T-helper 2 cell treated with Interferon-gamma antibody and Interleukin-4, amounts not matched to agents 5 μg/mL and 100 μg/mL, for 36 hours (primary cell): Measurements from ENCODE around the gene ZSCAN31.

ENCODE experiments used
- DNase-seq: peaks from one replicate; pipeline ENCODE4 v3.0.0; 2021; ENCODE audit warnings: low spot score
- H3K27ac Mint-ChIP-seq: one replicate; pipeline ENCODE4 v1.8.0; 2021; ENCODE audit warnings: mild to moderate bottlenecking, mixed read lengths
- H3K27me3 Mint-ChIP-seq: one replicate; pipeline ENCODE4 v1.8.0; 2021; ENCODE audit warnings: low read depth, mixed read lengths
- H3K36me3 Mint-ChIP-seq: one replicate; pipeline ENCODE4 v1.8.0; 2021; ENCODE audit warnings: low read depth, mixed read lengths
- H3K4me1 Mint-ChIP-seq: one replicate; pipeline ENCODE4 v1.8.0; 2021; ENCODE audit warnings: low read depth, mixed read lengths
- H3K4me3 Mint-ChIP-seq: one replicate; pipeline ENCODE4 v1.8.0; 2022; ENCODE audit warnings: mild to moderate bottlenecking, moderate library complexity, mixed read lengths
- H3K9me3 Mint-ChIP-seq: one replicate; pipeline ENCODE4 v1.8.0; 2021; ENCODE audit warnings: mixed read lengths

ZSCAN31 gene

DNA sequence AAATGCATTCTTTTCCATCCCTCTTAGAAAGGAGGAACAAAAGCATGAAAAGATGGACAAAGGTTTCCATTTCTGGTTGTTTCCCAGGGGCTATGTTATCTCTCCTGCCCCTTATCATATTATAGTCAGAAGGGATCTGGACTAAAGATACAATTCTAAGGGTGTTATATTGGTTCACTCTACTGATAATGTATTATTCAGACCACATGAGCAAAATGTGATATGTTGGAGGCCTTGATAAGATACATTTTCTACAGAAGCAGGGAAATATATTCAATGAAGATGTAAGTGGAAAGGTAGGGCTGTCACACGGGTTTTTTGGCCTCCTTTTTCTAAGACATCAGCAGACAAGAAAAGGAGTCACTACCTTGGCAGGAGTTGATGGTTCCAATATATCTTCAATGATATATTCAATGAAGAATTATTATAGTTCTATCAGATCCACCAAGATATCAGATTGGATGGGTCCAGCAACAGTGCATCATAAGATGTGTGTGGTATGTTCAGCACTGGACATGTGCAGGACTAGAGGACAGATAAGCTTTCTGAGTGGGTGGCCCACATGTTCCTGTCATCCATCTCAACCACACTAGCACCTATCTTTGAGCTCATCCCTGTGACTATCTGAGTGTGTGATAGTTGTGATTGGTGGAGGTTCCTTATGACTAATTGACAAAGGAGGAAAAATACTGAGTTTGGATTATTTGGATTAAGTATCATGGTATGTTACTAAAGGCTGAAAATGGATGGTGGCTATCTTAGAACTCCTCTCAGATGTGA is 8.1 kb upstream of the ZSCAN31 start:
- Mint-ChIP-seq H3K27ac (no peak overlapping the region), H3K4me3 (no peak overlapping the region), H3K36me3 (peaks cover 8% of the 10 kb centered on the region), H3K4me1 (no peaks in the 10 kb centered on the region), H3K27me3 (peaks cover 39% of the 10 kb centered on the region), H3K9me3 (peaks cover 27% of the 10 kb centered on the region)
- DNase-seq: no peak

DNA sequence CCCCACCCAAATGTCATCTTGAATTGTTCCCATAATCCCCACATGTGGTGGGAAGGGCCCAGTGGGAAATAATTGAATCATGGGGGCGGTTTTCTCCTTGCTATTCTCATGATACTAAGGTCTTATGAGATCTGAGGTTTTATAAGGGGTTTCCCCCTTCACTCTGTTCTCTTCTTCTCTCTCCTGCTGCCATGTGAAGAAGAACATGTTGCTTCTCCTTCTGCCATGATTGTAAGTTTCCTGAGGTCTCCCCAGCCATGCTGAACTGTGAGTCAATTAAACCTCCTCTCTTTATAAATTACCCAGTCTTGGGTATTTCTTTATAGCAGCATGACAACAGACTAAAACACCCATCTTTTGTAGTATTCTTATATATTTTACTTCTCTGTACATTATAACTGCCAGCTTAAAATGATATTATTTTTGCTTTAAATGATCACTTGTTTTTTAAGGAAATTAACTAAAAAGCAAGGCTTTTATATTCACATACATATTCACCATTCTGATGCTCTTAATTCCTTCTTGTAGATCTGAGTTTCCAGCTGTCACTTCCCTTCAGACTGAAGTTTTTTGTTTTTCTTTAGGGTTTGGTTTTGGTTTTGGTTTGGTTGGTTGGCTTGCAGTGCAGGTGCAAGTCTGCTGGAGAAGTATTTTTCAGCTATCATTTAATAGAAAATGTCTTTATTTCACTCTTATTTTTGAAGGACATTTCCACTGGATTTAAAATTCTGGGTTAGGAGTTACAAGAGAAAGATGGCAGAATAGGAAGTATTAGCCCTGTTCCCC is 4.6 kb upstream of the ZSCAN31 start:
- peaks cover 14% of the 10 kb centered on the region for H3K27me3 Mint-ChIP-seq
- no peaks in the 10 kb centered on the region for H3K4me1 Mint-ChIP-seq
- DNase-seq: no peak
- H3K9me3 Mint-ChIP-seq: peaks cover 27% of the 10 kb centered on the region
- H3K36me3 Mint-ChIP-seq: peaks cover 8% of the 10 kb centered on the region
- H3K4me3 Mint-ChIP-seq: no peak overlapping the region
- no peak overlapping the region for H3K27ac Mint-ChIP-seq

DNA sequence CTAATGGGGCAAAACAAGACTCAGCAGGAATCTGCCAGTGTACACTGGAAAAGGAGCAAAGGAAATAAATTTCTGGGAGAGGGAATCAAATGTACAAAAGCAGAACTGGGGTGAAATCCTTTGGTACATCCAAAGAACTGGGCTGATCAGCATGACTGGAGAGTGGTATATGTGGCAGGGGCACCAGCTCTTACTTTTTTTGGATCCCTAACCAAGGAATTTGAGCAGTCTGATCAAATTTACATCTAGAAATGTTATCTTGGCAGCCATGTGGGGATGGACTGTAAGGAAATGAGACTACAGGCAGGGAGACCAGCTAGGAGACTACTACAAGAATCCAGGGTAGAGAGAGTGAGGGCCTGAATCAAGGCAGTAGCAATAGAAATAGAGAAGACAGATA is 1.2 kb upstream of the ZSCAN31 start:
- no peak for DNase-seq
- H3K9me3 Mint-ChIP-seq: peaks cover 23% of the 10 kb centered on the region
- H3K27me3 Mint-ChIP-seq: peaks cover under 1% of the 10 kb centered on the region
- no peak overlapping the region for H3K4me3 Mint-ChIP-seq
- no peak overlapping the region for H3K27ac Mint-ChIP-seq
- peaks cover 5% of the 10 kb centered on the region for H3K4me1 Mint-ChIP-seq
- H3K36me3 Mint-ChIP-seq: peaks cover 8% of the 10 kb centered on the region

DNA sequence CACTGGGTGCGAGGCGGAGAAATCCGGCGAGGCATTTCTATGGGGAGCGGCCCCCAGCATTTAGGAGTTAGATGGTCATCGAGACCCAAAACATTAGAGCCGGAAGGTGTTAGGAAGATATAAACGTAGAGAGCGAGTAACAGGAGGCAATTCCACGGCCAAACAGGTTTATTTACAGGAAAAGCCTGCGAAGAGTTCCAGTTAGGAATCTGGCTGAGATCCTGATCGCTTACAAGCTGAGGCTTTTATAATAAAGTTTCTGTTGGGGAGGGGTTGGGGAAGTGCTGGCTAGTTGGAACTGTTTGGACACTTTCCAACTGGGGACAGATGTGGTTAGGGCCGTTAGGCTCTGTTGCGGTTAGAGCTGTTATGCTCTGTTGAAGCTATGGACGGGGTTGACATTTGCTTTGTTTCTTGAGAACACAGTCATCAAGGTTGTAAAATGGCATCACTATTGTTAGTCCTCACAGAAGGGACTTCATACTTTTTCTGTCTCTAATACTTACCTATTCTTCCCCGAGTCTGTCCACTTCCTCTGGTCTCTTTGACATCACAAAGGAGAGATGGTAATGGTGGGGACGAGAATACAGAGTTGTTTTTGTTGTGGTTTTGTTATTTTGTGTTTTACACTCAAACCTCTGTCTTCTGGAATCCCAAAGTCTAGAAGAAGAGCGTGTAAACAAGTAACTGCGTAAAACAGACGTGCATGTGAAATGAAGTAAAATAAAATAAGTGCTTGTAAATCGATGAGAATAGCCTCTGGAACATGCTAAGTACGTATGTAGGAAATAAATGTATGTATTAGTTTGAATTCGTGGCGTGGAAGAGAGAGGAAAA is 554 bp upstream of the ZSCAN31 start:
- Mint-ChIP-seq H3K27me3 (peaks cover 3% of the 10 kb centered on the region), H3K27ac (no peak overlapping the region), H3K4me1 (peaks cover 5% of the 10 kb centered on the region), H3K4me3 (no peak overlapping the region), H3K9me3 (peaks cover 22% of the 10 kb centered on the region), H3K36me3 (peaks cover 9% of the 10 kb centered on the region)
- DNase-seq: peak; percentile 23

DNA sequence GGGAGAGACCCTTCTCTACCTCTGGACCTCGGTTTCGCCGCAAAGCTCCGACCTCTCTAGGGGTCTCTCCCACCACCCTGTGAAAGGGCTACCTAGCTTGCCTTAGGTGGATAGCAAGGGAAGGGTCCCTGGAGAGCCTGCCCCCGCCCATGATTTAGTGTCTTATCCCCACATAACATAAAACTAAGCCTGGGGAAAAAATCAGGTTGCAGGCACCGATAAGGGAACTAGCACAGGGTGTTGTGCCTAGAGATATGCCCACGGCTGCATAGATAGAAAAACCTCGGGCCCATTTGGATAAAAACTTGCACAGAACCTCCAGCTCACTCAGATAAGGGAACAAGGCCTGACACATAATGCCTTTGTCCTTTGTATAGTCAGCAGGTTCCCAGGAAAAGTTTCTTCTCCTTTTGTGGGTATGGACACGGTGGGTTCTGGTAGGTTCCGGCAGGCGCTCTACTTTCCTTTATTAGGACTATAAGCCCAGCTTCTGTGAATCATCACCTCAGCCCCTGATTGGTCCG is 846 bp downstream of the ZSCAN31 start:
- H3K4me3 Mint-ChIP-seq: peak overlapping the region; percentile 6
- no peak overlapping the region for H3K27ac Mint-ChIP-seq
- peaks cover 4% of the 10 kb centered on the region for H3K36me3 Mint-ChIP-seq
- DNase-seq: no peak
- H3K9me3 Mint-ChIP-seq: peaks cover 14% of the 10 kb centered on the region
- H3K27me3 Mint-ChIP-seq: peaks cover 3% of the 10 kb centered on the region
- H3K4me1 Mint-ChIP-seq: peaks cover 5% of the 10 kb centered on the region

DNA sequence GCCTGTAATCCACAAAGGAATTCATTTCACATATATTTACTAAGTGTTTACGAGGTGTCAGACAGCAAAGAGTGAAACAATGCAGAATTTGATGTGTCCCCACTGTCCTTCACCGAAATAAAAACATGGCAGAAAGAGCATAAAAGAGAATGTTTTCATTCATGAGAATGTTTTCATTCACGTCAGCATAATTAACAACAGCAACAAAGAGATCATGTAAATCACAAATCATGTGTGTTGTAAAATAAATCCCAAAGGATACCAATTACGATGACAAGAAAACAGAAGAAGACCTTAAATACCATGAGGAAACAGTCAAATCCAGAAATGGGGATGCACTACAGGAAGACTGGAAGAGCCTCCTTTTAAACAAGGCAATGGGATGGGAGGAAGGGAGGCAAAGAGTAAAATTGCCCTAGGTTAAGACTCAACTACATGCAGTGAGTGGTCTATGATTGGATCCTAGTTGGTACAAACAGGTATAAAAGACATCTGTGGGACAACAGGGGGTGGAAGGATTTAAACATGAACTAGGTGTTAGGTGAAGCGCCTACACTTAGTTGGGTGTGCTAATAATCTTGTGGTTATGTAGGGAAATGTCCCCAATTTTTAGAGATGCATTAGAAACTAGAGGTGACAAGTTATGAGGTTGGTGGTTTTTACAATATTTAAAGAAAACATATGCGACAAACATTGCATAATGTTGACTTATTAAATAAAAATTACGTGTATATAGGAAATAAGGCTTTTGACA is 1.5 kb downstream of the ZSCAN31 start:
- no peak for DNase-seq
- H3K27ac Mint-ChIP-seq: no peak overlapping the region
- peaks cover 5% of the 10 kb centered on the region for H3K4me1 Mint-ChIP-seq
- peaks cover 2% of the 10 kb centered on the region for H3K36me3 Mint-ChIP-seq
- peaks cover 3% of the 10 kb centered on the region for H3K27me3 Mint-ChIP-seq
- H3K4me3 Mint-ChIP-seq: peak overlapping the region; percentile 16
- peaks cover 8% of the 10 kb centered on the region for H3K9me3 Mint-ChIP-seq

DNA sequence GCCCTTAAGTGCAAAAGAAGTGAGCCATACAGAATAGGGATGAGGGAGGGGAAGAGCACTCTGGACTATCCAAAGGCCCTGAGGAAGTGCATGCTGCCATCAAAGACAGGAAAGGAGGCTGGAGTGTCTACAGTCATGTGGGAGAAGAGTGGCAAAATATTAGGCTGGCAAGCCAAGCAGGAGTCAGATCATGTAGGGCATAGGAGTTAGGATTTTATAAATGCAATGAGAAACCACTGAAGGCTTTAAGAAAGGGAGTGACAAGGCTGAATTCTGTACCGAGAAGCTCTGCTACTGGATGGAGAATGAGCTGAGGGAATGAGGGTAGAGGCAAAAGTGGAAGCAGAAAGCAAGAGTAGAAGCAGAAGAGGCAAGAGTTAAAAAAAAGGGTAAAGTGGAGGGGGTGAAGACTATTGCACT is 2.3 kb downstream of the ZSCAN31 start:
- Mint-ChIP-seq H3K27ac (no peak overlapping the region), H3K27me3 (peaks cover 3% of the 10 kb centered on the region), H3K9me3 (peaks cover 15% of the 10 kb centered on the region), H3K4me1 (peaks cover 5% of the 10 kb centered on the region), H3K36me3 (peaks cover 2% of the 10 kb centered on the region), H3K4me3 (no peak overlapping the region)
- DNase-seq: no peak

DNA sequence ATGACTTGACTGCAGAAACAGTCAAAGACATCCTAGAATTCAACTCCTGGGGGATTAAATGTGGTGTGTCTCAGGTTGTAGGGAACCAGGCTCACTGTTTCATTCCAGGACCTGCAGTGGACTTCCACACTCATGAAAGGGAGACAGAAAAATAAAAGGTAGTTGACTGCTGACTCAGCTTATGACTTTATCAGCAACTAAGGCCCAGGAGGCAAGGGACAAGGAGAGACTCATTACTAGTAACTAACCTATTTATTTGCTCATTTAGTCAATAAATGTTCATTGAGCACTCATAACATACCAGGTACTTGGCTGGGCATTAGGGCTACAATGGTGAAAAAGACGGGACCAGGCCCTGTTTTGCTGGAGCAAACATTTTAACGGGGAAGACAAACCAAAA is 2.9 kb downstream of the ZSCAN31 start:
- Mint-ChIP-seq H3K36me3 (peaks cover 2% of the 10 kb centered on the region), H3K9me3 (peaks cover 15% of the 10 kb centered on the region), H3K4me1 (peaks cover 5% of the 10 kb centered on the region), H3K4me3 (no peak overlapping the region), H3K27ac (no peak overlapping the region), H3K27me3 (peaks cover 3% of the 10 kb centered on the region)
- no peak for DNase-seq

DNA sequence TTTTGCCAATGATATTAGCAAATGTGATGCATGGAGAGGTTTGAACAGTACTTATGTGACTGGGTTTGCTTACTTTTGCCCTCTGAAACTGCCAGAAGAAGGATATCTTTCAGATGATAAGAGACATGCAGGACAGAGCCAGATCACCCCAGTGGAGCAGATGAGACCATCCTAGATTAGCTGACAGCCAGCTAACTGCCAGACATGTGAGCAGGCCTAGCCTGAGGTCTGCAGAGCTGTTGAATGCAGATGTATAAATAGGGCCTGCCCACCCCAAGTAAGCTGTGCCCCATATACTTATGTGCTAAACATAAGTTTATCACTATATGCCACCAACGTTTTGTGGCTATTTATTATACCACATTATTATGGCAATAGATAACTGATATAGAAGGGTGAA is 5.9 kb downstream of the ZSCAN31 start:
- Mint-ChIP-seq H3K4me3 (no peak overlapping the region), H3K4me1 (peaks cover 5% of the 10 kb centered on the region), H3K9me3 (peaks cover 36% of the 10 kb centered on the region), H3K27ac (no peak overlapping the region), H3K36me3 (peaks cover 14% of the 10 kb centered on the region), H3K27me3 (peaks cover 3% of the 10 kb centered on the region)
- DNase-seq: no peak

DNA sequence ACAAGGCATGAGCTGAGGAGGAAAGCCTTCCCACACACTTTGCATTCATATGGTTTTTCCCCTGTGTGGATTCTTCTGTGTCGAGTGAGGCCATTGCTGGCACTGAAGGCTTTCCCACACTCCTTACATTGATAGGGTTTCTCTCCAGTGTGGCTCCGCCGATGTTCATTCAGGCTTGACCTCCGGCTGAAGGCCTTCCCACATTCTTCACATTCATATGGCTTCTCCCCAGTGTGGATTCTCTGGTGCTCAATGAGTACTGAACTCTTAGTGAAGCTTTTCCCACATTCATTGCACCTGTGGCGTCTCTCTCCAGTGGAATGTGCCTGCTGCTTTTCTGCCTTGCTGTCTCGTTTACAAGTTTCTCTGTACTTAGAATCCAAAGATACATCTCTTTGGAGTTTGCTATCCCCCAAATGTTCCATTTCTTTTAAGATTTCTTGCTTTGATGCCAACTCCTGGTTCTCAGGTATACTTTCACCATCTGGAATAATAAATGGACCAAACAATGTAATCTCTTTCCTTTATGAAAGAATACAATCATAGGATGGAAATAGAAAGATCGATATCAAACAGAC is 9.5 kb downstream of the ZSCAN31 start:
- H3K4me1 Mint-ChIP-seq: no peaks in the 10 kb centered on the region
- H3K27ac Mint-ChIP-seq: no peak overlapping the region
- no peaks in the 10 kb centered on the region for H3K27me3 Mint-ChIP-seq
- peaks cover 13% of the 10 kb centered on the region for H3K36me3 Mint-ChIP-seq
- peaks cover 46% of the 10 kb centered on the region for H3K9me3 Mint-ChIP-seq
- no peak overlapping the region for H3K4me3 Mint-ChIP-seq
- DNase-seq: no peak

DNA sequence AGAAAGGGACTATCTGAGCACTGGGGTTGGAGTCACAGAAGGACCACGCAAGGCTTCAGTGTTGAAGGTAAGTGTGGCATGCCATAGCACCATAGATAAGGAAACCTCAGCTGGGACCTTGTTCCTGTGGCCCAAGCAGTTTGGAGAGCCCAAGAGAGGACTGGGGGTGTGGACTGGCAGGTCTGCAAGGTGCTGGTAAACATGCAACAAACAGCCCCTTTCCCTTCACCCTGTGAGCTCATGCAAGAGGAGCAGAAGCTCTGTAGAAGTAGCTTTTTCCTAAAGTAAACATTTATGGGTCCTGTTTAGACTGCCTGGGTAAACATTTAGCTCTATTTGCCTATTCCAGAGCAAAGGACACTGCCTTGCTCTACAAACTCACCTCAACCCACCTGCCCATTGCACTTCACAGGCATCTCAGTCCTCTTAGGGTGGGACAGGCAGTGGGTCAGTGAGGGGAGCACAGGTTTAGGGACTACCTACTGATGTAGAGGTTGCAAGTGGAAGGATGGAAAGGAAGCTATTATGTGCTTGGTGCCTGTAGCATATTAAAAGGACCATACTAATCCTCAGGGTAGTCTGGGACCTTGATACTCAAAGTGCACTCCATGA is 12.0 kb downstream of the ZSCAN31 start:
- Mint-ChIP-seq H3K27ac (no peak overlapping the region), H3K36me3 (peaks cover 13% of the 10 kb centered on the region), H3K4me1 (no peaks in the 10 kb centered on the region), H3K9me3 (peaks cover 44% of the 10 kb centered on the region), H3K27me3 (peaks cover 3% of the 10 kb centered on the region), H3K4me3 (no peak overlapping the region)
- DNase-seq: no peak

DNA sequence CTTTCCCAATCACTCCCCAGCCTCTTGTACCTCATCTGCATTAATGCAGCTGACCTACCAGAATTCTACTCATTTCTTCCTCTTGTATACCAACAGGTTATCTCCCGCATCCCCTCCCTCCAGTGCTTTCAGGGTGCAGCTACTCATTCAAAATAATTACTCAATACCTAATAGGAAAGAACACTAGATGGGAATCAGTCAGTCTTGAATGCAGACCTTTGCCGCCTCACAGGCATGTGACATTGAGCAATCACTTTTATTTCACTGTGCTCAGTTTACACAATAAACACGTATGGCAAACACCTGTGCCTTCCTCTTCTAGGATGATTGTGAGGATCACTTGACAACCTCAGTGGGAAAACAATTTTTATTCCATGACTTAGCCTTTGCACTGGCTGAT is 13.3 kb downstream of the ZSCAN31 start:
- no peak overlapping the region for H3K4me3 Mint-ChIP-seq
- no peak for DNase-seq
- no peak overlapping the region for H3K27ac Mint-ChIP-seq
- peaks cover 38% of the 10 kb centered on the region for H3K9me3 Mint-ChIP-seq
- peaks cover 12% of the 10 kb centered on the region for H3K36me3 Mint-ChIP-seq
- H3K4me1 Mint-ChIP-seq: no peaks in the 10 kb centered on the region
- H3K27me3 Mint-ChIP-seq: peaks cover 3% of the 10 kb centered on the region
